ENCODE data around the gene SEMA6D. TPM values are rescaled to one million over a fixed set of nuclear protein-coding genes. Genes with fewer than 3 reads are reported as not detected.

Gene SEMA6D
- total RNA-seq, 1 experiment from 2014 or later = 0.03 TPM

DNA sequence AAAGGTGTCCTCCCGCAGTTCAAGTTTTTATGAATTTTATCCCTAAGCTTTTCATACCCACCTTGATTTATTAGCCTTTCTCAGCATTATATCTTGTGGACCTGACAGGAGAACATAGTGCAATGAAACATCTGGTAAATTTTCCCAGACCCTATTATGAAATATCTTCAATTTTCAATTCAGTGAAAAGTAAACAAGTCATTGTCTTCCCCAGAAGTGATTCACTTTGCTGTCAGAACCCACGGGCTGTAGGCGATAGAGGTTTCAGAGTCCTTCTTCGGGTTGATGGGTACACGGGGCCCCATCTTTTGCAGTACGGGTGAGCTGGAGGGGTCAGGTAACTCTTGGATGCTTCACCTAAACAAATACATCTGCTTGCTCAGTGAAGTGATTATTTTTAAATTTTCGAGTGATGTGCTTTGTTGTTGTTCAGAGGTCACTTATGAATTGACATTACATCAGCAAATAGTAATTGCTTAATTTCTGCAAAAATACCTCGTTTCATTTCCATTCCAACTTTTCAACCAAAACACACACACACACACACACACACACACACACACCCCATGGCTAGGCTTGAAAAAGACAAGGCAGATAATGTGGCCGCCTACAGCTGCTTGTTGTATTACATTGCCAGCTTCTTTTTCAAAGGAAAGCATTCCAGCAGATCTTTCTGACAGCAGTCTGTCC is 102.9 kb downstream of the SEMA6D start:
- CTCF ChIA-PET = no interaction called here
- in situ Hi-C loops (cut with HindIII; ENCODE audit: low pct_unique_long_range_greater_than_20kb, low sequenced_read_pairs) = no loop called here
- no peak overlapping the region for H3K27ac ChIP-seq (ENCODE audit: low read length)
- POLR2A ChIA-PET = no interaction called here
- ATAC-seq = no peak
- no peak for DNase-seq (ENCODE audit: low read depth, low spot score)
- no peaks in the 10 kb centered on the region for H3K4me1 ChIP-seq (ENCODE audit: control insufficient read depth, insufficient read depth, low read length)
- intact Hi-C loops (cut with micrococcal nuclease; ENCODE audit: unreplicated experiment) = no loop called here
- no peak overlapping the region for H3K4me3 ChIP-seq (ENCODE audit: low read depth in 2 of 2, low read length in 2 of 2)
- H3K27me3 ChIP-seq (ENCODE audit: control insufficient read depth, insufficient read depth, low read length) = no peaks in the 10 kb centered on the region
- no peaks in the 10 kb centered on the region for H3K36me3 ChIP-seq (ENCODE audit: control insufficient read depth, insufficient read depth, low read length)
- no peaks in the 10 kb centered on the region for H3K9me3 ChIP-seq (ENCODE audit: control insufficient read depth, insufficient read depth, low read depth, low read length)
- BruUV-seq (replicated peaks) = no TSS peak
- TF ChIP-seq, protein P1, sequence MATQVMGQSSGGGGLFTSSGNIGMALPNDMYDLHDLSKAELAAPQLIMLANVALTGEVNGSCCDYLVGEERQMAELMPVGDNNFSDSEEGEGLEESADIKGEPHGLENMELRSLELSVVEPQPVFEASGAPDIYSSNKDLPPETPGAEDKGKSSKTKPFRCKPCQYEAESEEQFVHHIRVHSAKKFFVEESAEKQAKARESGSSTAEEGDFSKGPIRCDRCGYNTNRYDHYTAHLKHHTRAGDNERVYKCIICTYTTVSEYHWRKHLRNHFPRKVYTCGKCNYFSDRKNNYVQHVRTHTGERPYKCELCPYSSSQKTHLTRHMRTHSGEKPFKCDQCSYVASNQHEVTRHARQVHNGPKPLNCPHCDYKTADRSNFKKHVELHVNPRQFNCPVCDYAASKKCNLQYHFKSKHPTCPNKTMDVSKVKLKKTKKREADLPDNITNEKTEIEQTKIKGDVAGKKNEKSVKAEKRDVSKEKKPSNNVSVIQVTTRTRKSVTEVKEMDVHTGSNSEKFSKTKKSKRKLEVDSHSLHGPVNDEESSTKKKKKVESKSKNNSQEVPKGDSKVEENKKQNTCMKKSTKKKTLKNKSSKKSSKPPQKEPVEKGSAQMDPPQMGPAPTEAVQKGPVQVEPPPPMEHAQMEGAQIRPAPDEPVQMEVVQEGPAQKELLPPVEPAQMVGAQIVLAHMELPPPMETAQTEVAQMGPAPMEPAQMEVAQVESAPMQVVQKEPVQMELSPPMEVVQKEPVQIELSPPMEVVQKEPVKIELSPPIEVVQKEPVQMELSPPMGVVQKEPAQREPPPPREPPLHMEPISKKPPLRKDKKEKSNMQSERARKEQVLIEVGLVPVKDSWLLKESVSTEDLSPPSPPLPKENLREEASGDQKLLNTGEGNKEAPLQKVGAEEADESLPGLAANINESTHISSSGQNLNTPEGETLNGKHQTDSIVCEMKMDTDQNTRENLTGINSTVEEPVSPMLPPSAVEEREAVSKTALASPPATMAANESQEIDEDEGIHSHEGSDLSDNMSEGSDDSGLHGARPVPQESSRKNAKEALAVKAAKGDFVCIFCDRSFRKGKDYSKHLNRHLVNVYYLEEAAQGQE (IDR thresholded peaks at IDR 0.05; ENCODE audit: insufficient read depth in 1 of 2, low read depth in 2 of 2, low read length in 1 of 2) = no peak
- TF ChIP-seq, protein P2, sequence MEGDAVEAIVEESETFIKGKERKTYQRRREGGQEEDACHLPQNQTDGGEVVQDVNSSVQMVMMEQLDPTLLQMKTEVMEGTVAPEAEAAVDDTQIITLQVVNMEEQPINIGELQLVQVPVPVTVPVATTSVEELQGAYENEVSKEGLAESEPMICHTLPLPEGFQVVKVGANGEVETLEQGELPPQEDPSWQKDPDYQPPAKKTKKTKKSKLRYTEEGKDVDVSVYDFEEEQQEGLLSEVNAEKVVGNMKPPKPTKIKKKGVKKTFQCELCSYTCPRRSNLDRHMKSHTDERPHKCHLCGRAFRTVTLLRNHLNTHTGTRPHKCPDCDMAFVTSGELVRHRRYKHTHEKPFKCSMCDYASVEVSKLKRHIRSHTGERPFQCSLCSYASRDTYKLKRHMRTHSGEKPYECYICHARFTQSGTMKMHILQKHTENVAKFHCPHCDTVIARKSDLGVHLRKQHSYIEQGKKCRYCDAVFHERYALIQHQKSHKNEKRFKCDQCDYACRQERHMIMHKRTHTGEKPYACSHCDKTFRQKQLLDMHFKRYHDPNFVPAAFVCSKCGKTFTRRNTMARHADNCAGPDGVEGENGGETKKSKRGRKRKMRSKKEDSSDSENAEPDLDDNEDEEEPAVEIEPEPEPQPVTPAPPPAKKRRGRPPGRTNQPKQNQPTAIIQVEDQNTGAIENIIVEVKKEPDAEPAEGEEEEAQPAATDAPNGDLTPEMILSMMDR (IDR thresholded peaks at IDR 0.05) = no peak
- TF ChIP-seq POLR2AphosphoS5 (IDR thresholded peaks at IDR 0.05; ENCODE audit: low read depth, low read length) (no peak), TCF7L2 (IDR thresholded peaks at IDR 0.05; ENCODE audit: low read depth, low read length) (no peak), SIN3A (IDR thresholded peaks at IDR 0.05; ENCODE audit: borderline replicate concordance, insufficient read depth, low read depth, low read length) (no peak)

DNA sequence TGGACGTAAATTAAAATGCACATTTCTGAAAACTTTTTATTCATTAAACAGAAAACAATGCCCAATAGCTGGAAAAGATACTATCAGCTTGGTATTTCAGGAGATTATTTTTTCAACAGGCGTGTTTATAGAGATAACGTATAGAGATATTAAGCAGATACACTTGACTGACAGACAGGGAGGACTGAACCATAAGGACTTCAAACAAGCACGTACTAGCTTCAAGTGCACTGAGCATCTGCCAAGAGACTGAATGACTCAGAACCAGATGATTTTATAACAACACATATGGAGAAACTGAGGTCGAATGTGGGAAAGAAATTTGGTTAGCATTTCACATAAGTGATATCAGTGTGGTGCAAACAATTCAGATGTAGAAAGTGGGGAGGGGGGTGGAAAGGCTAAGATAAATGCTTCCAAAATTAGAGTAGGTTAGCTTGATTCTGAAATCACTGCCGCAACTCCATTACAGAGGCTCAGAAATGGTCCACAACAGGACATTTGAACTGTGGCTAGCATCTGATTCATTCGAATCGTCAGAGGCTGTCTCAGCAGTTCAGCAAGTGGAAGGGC is 103.5 kb downstream of the SEMA6D start:
- H3K9me3 ChIP-seq (ENCODE audit: control insufficient read depth, insufficient read depth, low read depth, low read length) = no peaks in the 10 kb centered on the region
- ChIA-PET POLR2A (no interaction called here), CTCF (no interaction called here)
- no peaks in the 10 kb centered on the region for H3K4me1 ChIP-seq (ENCODE audit: control insufficient read depth, insufficient read depth, low read length)
- DNase-seq (ENCODE audit: low read depth, low spot score) (no peak), ATAC-seq (no peak)
- in situ Hi-C loops (cut with HindIII; ENCODE audit: low pct_unique_long_range_greater_than_20kb, low sequenced_read_pairs) (no loop called here), intact Hi-C loops (cut with micrococcal nuclease; ENCODE audit: unreplicated experiment) (no loop called here)
- TF ChIP-seq SIN3A (IDR thresholded peaks at IDR 0.05; ENCODE audit: borderline replicate concordance, insufficient read depth, low read depth, low read length) (no peak), TCF7L2 (IDR thresholded peaks at IDR 0.05; ENCODE audit: low read depth, low read length) (no peak), POLR2AphosphoS5 (IDR thresholded peaks at IDR 0.05; ENCODE audit: low read depth, low read length) (no peak)
- TF ChIP-seq, protein P1 (IDR thresholded peaks at IDR 0.05; ENCODE audit: insufficient read depth in 1 of 2, low read depth in 2 of 2, low read length in 1 of 2) = no peak
- TF ChIP-seq, protein P2 (IDR thresholded peaks at IDR 0.05) = no peak
- H3K27ac ChIP-seq (ENCODE audit: low read length) = no peak overlapping the region
- BruUV-seq (replicated peaks) = no TSS peak
- no peaks in the 10 kb centered on the region for H3K36me3 ChIP-seq (ENCODE audit: control insufficient read depth, insufficient read depth, low read length)
- no peak overlapping the region for H3K4me3 ChIP-seq (ENCODE audit: low read depth in 2 of 2, low read length in 2 of 2)
- H3K27me3 ChIP-seq (ENCODE audit: control insufficient read depth, insufficient read depth, low read length) = no peaks in the 10 kb centered on the region

Data from Panc1 (cell line).